Measurements from ENCODE around the gene RMDN3. TPM values are rescaled to one million over a fixed set of nuclear protein-coding genes. Genes with fewer than 3 reads are reported as not detected.

Gene RMDN3
- total and polyA plus RNA-seq, 2 of the 13 experiments (the other 11 are each of a cell fraction or from before 2014, with no cell fraction given) = 16.8 to 19.5 TPM

GRCh38 chr15:40766906-40767837, 12.1 kb upstream of the RMDN3 start:
- in situ Hi-C loops (cut with HindIII; ENCODE audit: extremely low pct_ligation_motif_present, low pct_unique_long_range_greater_than_20kb) = no loop called here
- CTCF ChIA-PET (ENCODE audit: low intra/inter-chr PET ratio, low total read pairs) = no interaction called here
- H3K9ac ChIP-seq (ENCODE audit: insufficient read depth, low read depth, low read length) = no peak overlapping the region
- no TSS peak for BruUV-seq (replicated peaks)
- 97% methylated on average over 20 of the region's 32 CpGs for WGBS (ENCODE audit: low lambda C conversion rate)
- H3K36me3 ChIP-seq (replicated peaks in 1 of 2; ENCODE audit: control insufficient read depth in 1 of 2, insufficient read depth in 2 of 2, low read length in 2 of 2) = peaks cover 7 to 22% of the 10 kb centered on the region in 2 experiments; a peak in 4 of 5 replicates
- no peak overlapping the region for H3K4me3 ChIP-seq (replicated peaks in 1 of 3; ENCODE audit: insufficient read depth in 1 of 3, low read depth in 2 of 3, low read length in 3 of 3)
- H3K4me1 ChIP-seq (ENCODE audit: insufficient read depth, low read length) = peaks cover 31% of the 10 kb centered on the region
- no peaks in the 10 kb centered on the region for H4K20me1 ChIP-seq (ENCODE audit: insufficient read depth, low read length)
- no peak for TF ChIP-seq ZNF850 (CRISPR knock-in tag; conservative IDR thresholded peaks at IDR 0.05)
- TF ChIP-seq NAIF1 (CRISPR knock-in tag; IDR thresholded peaks at IDR 0.05; ENCODE audit: borderline replicate concordance) = no peak
- TF ChIP-seq AGO2 (optimal IDR thresholded peaks at IDR 0.05; ENCODE audit: low read depth, low read length) = peak; percentile 27
- no peak for TF ChIP-seq ZNF530 (CRISPR knock-in tag; IDR thresholded peaks at IDR 0.05; ENCODE audit: low read depth)
- peak; percentile 61 for TF ChIP-seq RBFOX2 (IDR thresholded peaks at IDR 0.05; ENCODE audit: low read depth, low read length)
- TF ChIP-seq ZMAT3 (CRISPR knock-in tag; conservative IDR thresholded peaks at IDR 0.05) = no peak
- no peak for TF ChIP-seq KDM4B (CRISPR knock-in tag; IDR thresholded peaks at IDR 0.05)
- peak in 1 of 2 experiments; percentile 26; a peak in 1 of 4 replicates for TF ChIP-seq POLR2A (IDR thresholded peaks at IDR 0.05; ENCODE audit: insufficient read depth in 1 of 2, low read depth in 2 of 2, low read length in 2 of 2)
- peak; percentile 26 for TF ChIP-seq AGO1 (IDR thresholded peaks at IDR 0.05; ENCODE audit: low read depth, low read length, poor library complexity, severe bottlenecking)
- intact Hi-C loops (cut with micrococcal nuclease; ENCODE audit: unreplicated experiment) = no loop called here
- POLR2A ChIA-PET = interaction anchor here (0.9 to 1.2 kb wide), 2 partner anchors 40 to 73 kb away, joined by 3 to 4 read pairs; partner anchors contain the start of genes DNAJC17 and ZFYVE19
- H3K27ac ChIP-seq (ENCODE audit: extremely low read length, insufficient read depth, low read length) = no peak overlapping the region
- H3K9me3 ChIP-seq (ENCODE audit: low read length) = no peaks in the 10 kb centered on the region
- no peaks in the 10 kb centered on the region for H3K27me3 ChIP-seq (ENCODE audit: control insufficient read depth in 1 of 2, insufficient read depth in 2 of 2, low read length in 2 of 2)
- FAIRE-seq (no peak), ATAC-seq (no peak), DNase-seq (ENCODE audit: low spot score) (no peak)
- peaks cover 11% of the 10 kb centered on the region for H3K79me2 ChIP-seq (ENCODE audit: insufficient read depth, low read length)
- H2AFZ ChIP-seq (ENCODE audit: low read length) = no peak overlapping the region
- no peak overlapping the region for H3K4me2 ChIP-seq (ENCODE audit: low read depth, low read length)

Data from HepG2 (cell line).